Renal cortical epithelial cell (primary cell): ENCODE measurements around the gene CEP112. TPM values are rescaled to one million over a fixed set of nuclear protein-coding genes. Genes with fewer than 3 reads are reported as not detected.

Source experiments
- DNase-seq: peaks from one replicate; pipeline ENCODE4 v3.0.0-alpha.2; 2011; ENCODE audit warnings: low read depth
- total RNA-seq: library from RNA; depleted of rRNA; stranded (reverse); fragments of >200 nt; gene quantifications from 2 replicates; pipeline ENCODE4 v1.2.3, GENCODE V29; 2014

The CEP112 gene
- total RNA-seq, 1 donor from 2014 or later = 27.0 TPM

DNA sequence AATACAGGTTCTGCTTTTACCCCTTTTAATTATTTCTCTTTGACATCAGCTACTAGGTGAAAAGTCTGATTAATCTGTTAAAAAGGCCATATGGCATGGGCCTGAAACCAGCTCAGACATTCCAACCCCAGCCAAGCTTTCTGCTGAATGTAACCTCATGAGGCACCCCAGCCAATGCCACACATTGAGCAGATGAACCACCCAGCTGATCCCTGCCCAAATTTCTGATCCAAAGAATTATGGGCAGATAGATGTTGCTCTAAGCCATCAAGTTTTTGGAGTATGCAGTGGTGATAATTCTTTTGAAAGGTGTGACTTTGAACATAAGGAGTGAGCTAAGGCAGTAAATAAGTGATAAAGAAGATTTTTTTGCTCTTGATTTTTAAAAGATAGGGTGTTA is 452.9 kb downstream of the CEP112 start:
- no peak for DNase-seq

GRCh38 chr17:65737451-65737850 is 454.5 kb downstream of the CEP112 start:
- no peak for DNase-seq

DNA sequence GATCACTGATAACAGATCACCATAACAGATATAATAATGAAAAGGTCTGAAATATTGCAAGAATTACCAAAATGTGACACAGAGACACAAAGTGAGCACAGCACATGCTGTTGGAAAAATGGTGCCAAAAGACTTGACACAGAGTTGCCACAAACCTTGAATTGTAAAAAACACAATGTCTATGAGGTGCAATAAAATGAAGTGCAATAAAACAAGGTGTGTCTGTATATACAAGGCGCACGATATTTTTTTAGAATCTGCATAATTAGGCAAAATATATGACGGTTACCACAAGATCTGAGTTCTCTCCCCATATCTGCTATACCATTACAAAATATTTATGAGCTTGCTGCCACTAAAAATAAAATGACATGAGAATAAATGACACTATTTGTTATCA is 458.6 kb downstream of the CEP112 start:
- no peak for DNase-seq

- peak; percentile 33 for DNase-seq
Observed at GRCh38 chr17:65732667-65733066, 459.3 kb downstream of the CEP112 start.

GRCh38 chr17:65730711-65731169 is 461.2 kb downstream of the CEP112 start:
- DNase-seq = no peak

DNA sequence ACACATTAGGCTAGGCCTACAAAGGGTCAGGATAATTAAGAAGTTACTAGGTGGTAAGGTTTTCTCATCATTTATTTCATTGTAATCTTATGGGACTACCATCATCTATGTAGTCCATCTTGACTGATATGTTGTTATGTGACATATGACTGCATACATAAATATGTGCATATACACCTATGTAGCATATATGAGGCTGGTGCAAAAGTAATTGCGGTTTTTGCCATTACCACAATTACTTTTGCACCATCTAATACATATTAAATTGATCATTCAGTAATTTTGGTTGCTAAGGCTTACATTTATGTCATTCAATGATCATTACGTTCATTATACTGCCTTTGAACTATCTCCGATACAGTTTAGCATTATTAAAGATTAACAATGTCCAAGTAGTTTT is 462.7 kb downstream of the CEP112 start:
- DNase-seq = no peak

DNA sequence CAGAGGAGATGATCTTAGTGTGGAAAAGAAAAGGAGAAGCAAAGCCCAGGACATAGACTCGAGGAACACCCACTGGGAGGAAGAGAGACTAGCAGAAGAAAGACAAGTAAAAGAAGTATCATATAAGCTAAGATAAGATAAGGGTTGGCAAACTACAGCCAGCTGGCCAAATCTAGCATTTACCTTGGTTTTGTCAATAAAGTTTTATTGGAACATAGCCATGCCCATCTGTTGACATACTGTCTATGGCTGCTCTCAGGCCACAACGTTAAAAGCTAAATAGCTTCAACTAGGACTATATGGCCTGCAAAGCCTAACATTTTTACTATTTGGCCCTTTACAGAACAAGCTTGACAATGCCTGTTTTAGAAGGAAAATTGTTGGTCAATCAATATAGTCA is 464.1 kb downstream of the CEP112 start:
- no peak for DNase-seq

DNA sequence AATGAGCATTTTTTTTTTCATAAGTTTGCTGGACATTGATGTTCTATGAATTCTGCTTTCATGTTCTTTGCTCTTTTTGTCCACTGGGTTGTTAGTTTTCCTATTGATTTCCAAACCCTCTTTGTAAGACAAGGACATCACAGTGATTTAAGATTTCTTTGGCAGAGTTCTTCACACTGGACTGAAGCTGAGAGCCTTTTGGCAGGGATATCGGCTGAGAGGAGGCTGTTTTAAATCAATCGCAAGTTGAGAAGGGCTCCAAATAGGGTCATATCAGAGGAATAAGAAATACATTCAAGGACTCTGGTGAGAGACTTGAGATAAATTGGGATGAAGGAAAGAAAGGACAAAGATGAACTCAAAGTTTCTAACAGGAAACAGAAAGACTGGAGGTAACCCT is 464.7 kb downstream of the CEP112 start:
- no peak for DNase-seq

- peak; percentile 40 for DNase-seq
Observed at GRCh38 chr17:65723431-65724151, 468.3 kb downstream of the CEP112 start.

DNA sequence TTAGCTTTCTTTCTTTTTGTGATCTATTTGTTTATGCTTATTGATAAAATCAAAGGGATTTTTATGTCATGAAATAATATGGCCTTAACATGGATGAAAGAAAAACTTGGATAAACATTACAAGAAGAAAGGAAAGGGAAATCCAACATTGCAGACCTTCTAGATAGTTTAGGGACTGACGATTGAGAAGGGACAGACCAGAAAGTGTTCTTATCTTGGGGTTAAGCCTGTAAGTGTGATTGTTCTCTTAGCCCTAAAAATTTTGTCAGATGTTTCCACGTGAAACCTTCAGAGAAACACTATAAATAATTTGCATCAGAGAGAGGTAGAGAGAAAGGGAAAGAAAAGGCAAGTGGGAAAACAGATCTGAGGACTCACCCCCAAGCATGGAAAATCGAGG is 473.3 kb downstream of the CEP112 start:
- no peak for DNase-seq

GRCh38 chr17:65712383-65713267 is 479.3 kb downstream of the CEP112 start:
- no peak for DNase-seq

GRCh38 chr17:65711671-65712276 is 480.2 kb downstream of the CEP112 start:
- no peak for DNase-seq

DNA sequence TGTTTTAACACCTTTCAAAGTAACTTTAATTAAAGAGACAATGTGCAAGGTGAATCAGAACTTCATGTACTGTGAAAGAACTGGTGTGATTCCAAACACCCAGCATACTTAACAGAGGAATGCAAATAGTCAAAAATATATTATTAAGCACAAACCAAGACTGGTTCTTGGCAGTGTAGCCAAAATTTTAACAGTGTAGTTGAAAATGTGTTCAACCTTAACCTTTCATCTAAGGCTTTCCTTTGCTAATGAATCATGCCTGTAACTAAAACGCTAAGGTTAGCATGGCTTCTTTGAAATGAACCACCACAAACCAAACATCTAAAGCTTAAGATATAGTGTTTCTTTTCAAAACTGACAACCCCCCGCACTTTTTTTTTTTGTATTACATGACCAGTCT is 484.2 kb downstream of the CEP112 start:
- DNase-seq = peak; percentile 38

DNA sequence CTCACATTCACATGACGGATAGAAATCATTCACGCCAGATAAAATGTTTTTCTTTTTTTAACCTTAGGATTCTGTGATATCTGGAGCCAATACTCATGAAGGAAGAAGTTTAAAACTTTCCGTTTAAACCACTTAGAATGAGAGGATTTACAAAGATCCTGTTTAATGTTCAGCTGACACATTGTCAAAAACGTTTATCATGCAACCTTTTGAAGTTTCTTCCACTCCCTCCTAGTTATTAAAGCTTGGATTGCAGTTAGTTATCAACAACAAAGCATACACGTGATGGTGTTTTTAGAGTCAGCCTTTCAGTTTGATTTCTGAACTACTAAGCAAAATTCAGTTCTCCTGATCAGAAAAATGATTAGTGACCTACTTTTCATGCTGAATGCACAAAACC is 487.2 kb downstream of the CEP112 start:
- DNase-seq = no peak

DNA sequence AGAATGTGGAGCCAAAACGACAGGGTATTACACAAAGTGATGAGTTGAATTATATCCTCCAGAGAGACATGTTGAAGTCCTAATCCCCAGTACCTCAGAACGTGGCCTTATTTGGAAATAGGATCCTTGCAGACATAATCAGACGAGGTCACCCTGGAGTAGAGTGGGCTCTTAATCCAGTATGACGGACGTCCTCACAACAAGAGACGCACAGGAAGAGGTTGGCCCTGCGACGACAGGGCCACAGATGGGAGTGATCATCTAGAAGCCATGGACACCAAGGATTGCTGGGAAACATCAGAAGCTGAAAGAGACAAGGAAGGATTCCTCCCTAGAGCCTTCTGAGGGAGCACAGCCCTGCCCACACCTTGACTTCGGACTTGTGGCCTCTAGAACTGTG is 488.0 kb downstream of the CEP112 start:
- no peak for DNase-seq

GRCh38 chr17:65699459-65699858 is 492.5 kb downstream of the CEP112 start:
- DNase-seq = no peak

DNA sequence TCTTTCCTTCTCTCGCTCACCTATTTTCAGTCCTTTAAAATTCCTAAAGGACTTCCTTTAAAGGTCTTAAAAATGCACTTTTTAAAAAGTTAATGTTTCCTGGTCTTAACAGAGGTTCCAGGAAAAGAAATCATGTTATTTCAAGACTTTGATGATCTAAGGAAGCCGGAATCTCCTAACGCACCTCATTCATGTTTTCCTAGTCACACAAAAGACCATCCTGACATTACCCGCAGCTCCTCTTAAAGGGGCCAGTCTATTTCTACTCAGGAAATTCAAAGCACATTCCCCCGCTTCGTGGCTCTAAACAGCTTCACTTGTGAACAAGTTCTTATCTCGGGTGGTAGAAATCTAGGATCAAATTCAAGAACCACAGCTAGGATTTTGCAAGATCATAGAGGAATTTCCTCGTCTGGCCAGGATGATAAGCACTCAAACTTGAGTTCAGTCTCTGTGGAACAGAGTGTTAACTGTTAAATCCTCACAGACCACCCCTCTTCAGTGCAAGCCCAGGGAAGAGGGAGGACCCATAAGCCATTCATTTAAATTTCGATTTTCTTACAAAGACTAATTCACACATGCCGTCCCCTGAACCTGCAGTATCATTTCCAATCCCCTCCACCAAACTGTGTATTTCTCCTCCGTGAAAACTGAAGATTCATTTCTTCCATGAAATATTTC is 493.4 kb downstream of the CEP112 start:
- DNase-seq = peak; percentile 95

GRCh38 chr17:65697661-65698060 is 494.3 kb downstream of the CEP112 start:
- DNase-seq = no peak

GRCh38 chr17:65696739-65697394 is 495.1 kb downstream of the CEP112 start:
- DNase-seq = peak; percentile 77

GRCh38 chr17:65694601-65695000 is 497.3 kb downstream of the CEP112 start:
- no peak for DNase-seq

DNA sequence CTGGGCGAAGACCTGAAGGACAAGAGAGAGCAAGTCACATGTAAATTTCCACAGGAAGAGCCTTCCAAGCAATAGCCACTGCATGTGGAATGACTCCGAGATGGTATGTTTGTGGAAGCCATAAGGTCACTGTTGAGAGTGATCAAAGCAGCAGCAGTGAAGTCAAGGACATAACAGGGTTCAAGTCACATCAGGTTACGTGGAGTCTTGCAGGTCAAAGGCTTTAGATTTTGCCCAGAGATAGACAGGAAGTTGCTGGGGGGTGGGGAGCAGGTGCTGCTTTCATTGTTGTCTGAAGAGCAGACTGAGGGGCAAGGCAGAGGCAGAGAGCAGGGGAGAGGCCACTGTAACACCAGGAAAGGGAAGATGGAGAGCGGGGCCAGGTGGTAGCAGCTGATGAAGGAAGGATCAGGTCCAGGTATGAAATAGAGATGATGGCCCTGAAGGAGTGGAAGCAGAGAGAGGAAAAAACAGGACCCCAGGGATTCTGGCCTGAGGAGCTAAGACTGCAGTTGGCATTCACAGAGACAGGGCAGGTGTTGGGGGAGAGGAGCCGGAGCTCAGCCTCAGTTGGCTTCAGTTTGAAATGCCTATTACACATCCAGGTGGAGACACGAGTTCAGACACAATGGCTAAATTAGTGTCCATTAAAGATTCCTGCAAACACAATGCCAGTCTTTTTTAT is 501.2 kb downstream of the CEP112 start:
- DNase-seq = no peak
